HG02870 (cell line): ENCODE data around the gene AQP1.

ENCODE experiments used
- ATAC-seq: cut with Tn5 transposase; IDR thresholded peaks from one replicate; pipeline ENCODE4 v1.9.1; 2021; ENCODE audit warnings: mild to moderate bottlenecking, moderate library complexity; ENCODE audit not compliant: unreplicated experiment

Gene AQP1

GRCh38 chr7:30911561-30911969 is at the start of gene AQP1:
Gene AQP1, plus strand, starts transcription at chr7:30911853. Its CDS starts 57 bp downstream, at chr7:30911910.
- ATAC-seq, result no peak

- no peak for ATAC-seq
Observed at GRCh38 chr7:30862995-30863705, 48.5 kb upstream of the AQP1 start.

- no peak for ATAC-seq
Observed at GRCh38 chr7:30863706-30864035, 48.0 kb upstream of the AQP1 start.

GRCh38 chr7:30864101-30864500 is 47.6 kb upstream of the AQP1 start:
- ATAC-seq, result no peak

GRCh38 chr7:30865076-30865475 is 46.6 kb upstream of the AQP1 start:
- no peak for ATAC-seq

GRCh38 chr7:30865821-30866220 is 45.8 kb upstream of the AQP1 start:
- no peak for ATAC-seq

GRCh38 chr7:30866939-30867338 is 44.7 kb upstream of the AQP1 start:
- no peak for ATAC-seq

- no peak for ATAC-seq
Observed at GRCh38 chr7:30867483-30867882, 44.2 kb upstream of the AQP1 start.

GRCh38 chr7:30869794-30870611 is 41.6 kb upstream of the AQP1 start:
- ATAC-seq, result no peak

GRCh38 chr7:30870821-30871518 is 40.7 kb upstream of the AQP1 start:
- no peak for ATAC-seq

GRCh38 chr7:30871655-30872054 is 40.0 kb upstream of the AQP1 start:
- ATAC-seq, result no peak

GRCh38 chr7:30873207-30873606 is 38.4 kb upstream of the AQP1 start:
- ATAC-seq, result no peak

- no peak for ATAC-seq
Observed at GRCh38 chr7:30873656-30874055, 38.0 kb upstream of the AQP1 start.

- ATAC-seq, result no peak
Observed at GRCh38 chr7:30874656-30875302, 36.9 kb upstream of the AQP1 start.

GRCh38 chr7:30877015-30877769 is 34.5 kb upstream of the AQP1 start:
- no peak for ATAC-seq

GRCh38 chr7:30877993-30878392 is 33.7 kb upstream of the AQP1 start:
- no peak for ATAC-seq

- ATAC-seq, result no peak
Observed at GRCh38 chr7:30879139-30880124, 32.2 kb upstream of the AQP1 start.

GRCh38 chr7:30880125-30880720 is 31.4 kb upstream of the AQP1 start:
- ATAC-seq, result no peak

GRCh38 chr7:30880941-30881340 is 30.7 kb upstream of the AQP1 start:
- no peak for ATAC-seq
